ENCODE measurements around the gene FGFBP2. TPM values are rescaled to one million over a fixed set of nuclear protein-coding genes. Genes with fewer than 3 reads are reported as not detected.

The FGFBP2 gene
- total RNA-seq, 1 donor, result not detected

- DNase-seq (ENCODE audit: low read depth), result no peak
- H3K4me3 ChIP-seq (ENCODE audit: low read depth, low read length), result no peak overlapping the region
- no peak for TF ChIP-seq CTCF (IDR thresholded peaks at IDR 0.05; ENCODE audit: insufficient read depth, low read depth, low read length)
Observed at GRCh38 chr4:15989424-15989823, 26.4 kb upstream of the FGFBP2 start.

- DNase-seq (ENCODE audit: low read depth), result no peak
- no peak overlapping the region for H3K4me3 ChIP-seq (ENCODE audit: low read depth, low read length)
- TF ChIP-seq CTCF (IDR thresholded peaks at IDR 0.05; ENCODE audit: insufficient read depth, low read depth, low read length), result no peak
Observed at GRCh38 chr4:15988222-15988621, 25.2 kb upstream of the FGFBP2 start.

GRCh38 chr4:15986907-15987306 is 23.9 kb upstream of the FGFBP2 start:
- no peak for DNase-seq (ENCODE audit: low read depth)
- TF ChIP-seq CTCF (IDR thresholded peaks at IDR 0.05; ENCODE audit: insufficient read depth, low read depth, low read length), result no peak
- H3K4me3 ChIP-seq (ENCODE audit: low read depth, low read length), result no peak overlapping the region

- no peak for DNase-seq (ENCODE audit: low read depth)
- TF ChIP-seq CTCF (IDR thresholded peaks at IDR 0.05; ENCODE audit: insufficient read depth, low read depth, low read length), result no peak
- no peak overlapping the region for H3K4me3 ChIP-seq (ENCODE audit: low read depth, low read length)
Observed at GRCh38 chr4:15983610-15984009, 20.6 kb upstream of the FGFBP2 start.

GRCh38 chr4:15982842-15983524 is 20.0 kb upstream of the FGFBP2 start:
- TF ChIP-seq CTCF (IDR thresholded peaks at IDR 0.05; ENCODE audit: insufficient read depth, low read depth, low read length), result no peak
- no peak overlapping the region for H3K4me3 ChIP-seq (ENCODE audit: low read depth, low read length)
- DNase-seq (ENCODE audit: low read depth), result no peak

- peak; percentile 13 for DNase-seq (ENCODE audit: low read depth)
- H3K4me3 ChIP-seq (ENCODE audit: low read depth, low read length), result no peak overlapping the region
- no peak for TF ChIP-seq CTCF (IDR thresholded peaks at IDR 0.05; ENCODE audit: insufficient read depth, low read depth, low read length)
Observed at GRCh38 chr4:15976456-15977447, 13.8 kb upstream of the FGFBP2 start.

Data from fibroblast of villous mesenchyme (primary cell).